GM12874 (cell line): ENCODE measurements around the gene PGA4.

Source experiments
- CTCF ChIP-seq: IDR thresholded peaks from 2 replicates; pipeline ENCODE4 v1.5.1; 2011; ENCODE audit warnings: low read depth, mild to moderate bottlenecking, control low read depth, low read length, moderate library complexity; ENCODE audit not compliant: insufficient read depth

PGA4 gene

GRCh38 chr11:61183645-61184044 is 38.5 kb upstream of the PGA4 start:
- TF ChIP-seq CTCF: no peak

GRCh38 chr11:61186504-61186903 is 35.6 kb upstream of the PGA4 start:
- no peak for TF ChIP-seq CTCF

GRCh38 chr11:61187505-61188130 is 34.5 kb upstream of the PGA4 start:
- TF ChIP-seq CTCF: peak; percentile 90

GRCh38 chr11:61189933-61190332 is 32.2 kb upstream of the PGA4 start:
- TF ChIP-seq CTCF: no peak

GRCh38 chr11:61193596-61193995 is 28.6 kb upstream of the PGA4 start:
- no peak for TF ChIP-seq CTCF

- no peak for TF ChIP-seq CTCF
Observed at GRCh38 chr11:61194169-61194671, 27.9 kb upstream of the PGA4 start.

- TF ChIP-seq CTCF: no peak
Observed at GRCh38 chr11:61194981-61195695, 27.0 kb upstream of the PGA4 start.
